Measurements from ENCODE around the gene CD79A. TPM values are rescaled to one million over a fixed set of nuclear protein-coding genes. Genes with fewer than 3 reads are reported as not detected.

CD79A gene
- total RNA-seq, 1 donor = 0.09 TPM

- H3K4me3 ChIP-seq (ENCODE audit: low read depth, low read length) = no peak overlapping the region
- TF ChIP-seq CTCF (IDR thresholded peaks at IDR 0.05; ENCODE audit: insufficient read depth, low read length) = no peak
- DNase-seq (ENCODE audit: low read depth) = no peak
These were observed 1.1 kb downstream of the CD79A start for GRCh38 chr19:41877916-41878905.

DNA sequence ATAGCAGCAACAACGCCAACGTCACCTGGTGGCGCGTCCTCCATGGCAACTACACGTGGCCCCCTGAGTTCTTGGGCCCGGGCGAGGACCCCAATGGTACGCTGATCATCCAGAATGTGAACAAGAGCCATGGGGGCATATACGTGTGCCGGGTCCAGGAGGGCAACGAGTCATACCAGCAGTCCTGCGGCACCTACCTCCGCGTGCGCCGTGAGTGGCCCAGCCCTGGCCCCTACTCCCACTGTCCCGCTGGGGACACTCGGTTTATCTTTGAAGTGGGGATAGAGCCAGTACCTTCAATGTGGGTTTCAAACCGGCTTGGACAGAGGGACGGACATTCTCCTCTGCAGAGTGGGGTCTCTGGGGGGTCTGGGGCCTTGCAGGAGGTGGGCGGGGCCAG lies 2.0 kb downstream of the CD79A start:
- no peak for DNase-seq (ENCODE audit: low read depth)
- no peak overlapping the region for H3K4me3 ChIP-seq (ENCODE audit: low read depth, low read length)
- TF ChIP-seq CTCF (IDR thresholded peaks at IDR 0.05; ENCODE audit: insufficient read depth, low read length) = no peak

GRCh38 chr19:41879670-41880328 lies 2.7 kb downstream of the CD79A start:
- TF ChIP-seq CTCF (IDR thresholded peaks at IDR 0.05; ENCODE audit: insufficient read depth, low read length) = no peak
- H3K4me3 ChIP-seq (ENCODE audit: low read depth, low read length) = no peak overlapping the region
- DNase-seq (ENCODE audit: low read depth) = no peak

- no peak for DNase-seq (ENCODE audit: low read depth)
These were observed 3.2 kb downstream of the CD79A start for GRCh38 chr19:41880329-41880708.

DNA sequence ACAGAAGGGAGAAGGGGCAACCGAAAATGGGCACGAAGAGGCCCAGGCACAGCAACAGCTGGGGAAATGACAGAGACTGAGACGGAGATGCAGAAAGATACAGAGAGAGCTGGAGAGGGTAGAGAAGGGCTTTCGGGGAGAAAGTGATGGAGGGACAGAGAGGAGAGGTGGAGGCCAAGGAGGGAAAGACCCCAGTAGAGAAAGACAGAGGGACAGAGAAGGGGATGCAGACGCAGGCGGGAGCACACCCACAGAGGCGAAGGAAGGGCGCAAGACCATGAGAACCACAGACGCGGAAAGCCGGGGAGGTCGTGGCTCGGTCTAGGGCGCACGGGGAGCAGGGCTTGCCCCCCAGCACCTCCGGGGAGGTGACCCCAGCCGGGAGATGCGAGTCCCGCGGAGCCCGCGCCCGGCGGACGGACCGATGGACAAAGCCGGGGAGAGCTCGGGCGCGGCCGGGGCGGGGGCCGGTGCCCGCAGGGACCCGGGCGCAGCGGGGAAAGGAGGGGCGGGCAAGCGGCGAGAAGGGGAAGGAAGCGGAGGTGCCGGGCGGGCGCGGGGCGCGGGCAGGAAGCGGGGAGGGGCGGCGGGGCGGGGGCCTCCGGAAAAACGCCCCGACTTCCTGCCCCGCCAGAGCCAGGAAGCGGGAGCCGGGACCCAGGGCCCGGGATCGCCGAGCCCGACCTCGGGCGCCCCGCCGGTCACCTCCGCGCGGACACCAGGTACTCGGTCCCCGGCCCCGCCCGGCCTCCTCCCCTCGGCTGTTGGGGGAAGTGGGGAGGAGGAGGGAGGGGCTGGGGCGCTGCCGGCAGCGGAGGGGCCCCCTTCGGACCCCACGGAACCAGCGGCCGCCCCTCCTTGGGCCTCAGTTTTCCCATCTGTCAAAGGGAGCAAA lies 5.7 kb downstream of the CD79A start, which contains the start of gene ARHGEF1:
Gene ARHGEF1, plus strand, starts transcription at position 617 of the 895 bp plus-strand sequence. CDS start 4,899 bp downstream, outside the sequence.
- no peak for TF ChIP-seq CTCF (IDR thresholded peaks at IDR 0.05; ENCODE audit: insufficient read depth, low read length)
- DNase-seq (ENCODE audit: low read depth) = no peak
- peak within 1 kb of the TSS; percentile 96 for H3K4me3 ChIP-seq (ENCODE audit: low read depth, low read length)

More at GRCh38 chr19:41880329-41880708, 3.2 kb downstream of the CD79A start:
- no peak for TF ChIP-seq CTCF (IDR thresholded peaks at IDR 0.05; ENCODE audit: insufficient read depth, low read length)
- no peak overlapping the region for H3K4me3 ChIP-seq (ENCODE audit: low read depth, low read length)

- H3K4me3 ChIP-seq (ENCODE audit: low read depth, low read length) = peak overlapping the region; percentile 96
- no peak for DNase-seq (ENCODE audit: low read depth)
- TF ChIP-seq CTCF (IDR thresholded peaks at IDR 0.05; ENCODE audit: insufficient read depth, low read length) = no peak
These were observed 6.4 kb downstream of the CD79A start for GRCh38 chr19:41883463-41883820.

All from fibroblast of the aortic adventitia (primary cell).